PC-3 (cell line): ENCODE data around the gene MRPS24. TPM values are rescaled to one million over a fixed set of nuclear protein-coding genes. Genes with fewer than 3 reads are reported as not detected.

ENCODE experiments used
- ATAC-seq: fragments of 200-7000 bp; cut with Tn5 transposase; 2 replicates; pipeline ENCODE4 v1.9.1; 2020; ENCODE audit warnings: mild to moderate bottlenecking, moderate library complexity
- BruUV-seq: library from RNA; stranded (reverse); fragments of 400-500 nt; replicated peaks from 2 replicates; lab custom pipeline; 2021; lab: Mats Ljungman, UMichigan
- CTCF ChIA-PET: fragments of 300-600 bp; sonication (Branson Sonifier 250); formaldehyde crosslinking; loops from one replicate; lab custom pipeline; 2022; ENCODE audit warnings: antibody characterized with exemption; lab: Charles Lee
- POLR2A ChIA-PET: fragments of 300-600 bp; sonication (Branson Sonifier 250); formaldehyde crosslinking; loops from one replicate; lab custom pipeline; 2022; ENCODE audit warnings: antibody characterized with exemption; ENCODE audit not compliant: unreplicated experiment; lab: Charles Lee
- DNase-seq: peaks from one replicate; pipeline ENCODE4 v3.0.0-alpha.2; 2015
- H2AFZ ChIP-seq: fragments of 300-600 bp; sonication (generic); 2 replicates; pipeline ENCODE4 v1.6.0; 2016; ENCODE audit warnings: antibody characterized with exemption, low read length
- H3F3A ChIP-seq: fragments of 300-600 bp; sonication (generic); one replicate; pipeline ENCODE4 v1.6.0; 2017; ENCODE audit warnings: antibody characterized with exemption, low read length, control low read depth, mild to moderate bottlenecking; ENCODE audit not compliant: unreplicated experiment
- H3K27ac ChIP-seq: fragments of 300-600 bp; sonication (generic); 2 replicates; pipeline ENCODE4 v1.5.1; 2016; ENCODE audit warnings: mild to moderate bottlenecking, low read length
- H3K27me3 ChIP-seq: fragments of 300-600 bp; sonication (generic); 2 replicates; pipeline ENCODE4 v1.6.1; 2016; ENCODE audit warnings: low read length, mixed read lengths
- H3K36me3 ChIP-seq: fragments of 300-600 bp; sonication (generic); 2 replicates; pipeline ENCODE4 v1.6.1; 2016; ENCODE audit warnings: low read depth, mixed run types, low read length, mixed read lengths
- H3K4me1 ChIP-seq: fragments of 300-600 bp; sonication (generic); 2 replicates; pipeline ENCODE4 v1.5.1; 2016; ENCODE audit warnings: low read length; ENCODE audit not compliant: insufficient read depth
- H3K4me2 ChIP-seq: fragments of 300-600 bp; sonication (generic); 2 replicates; pipeline ENCODE4 v1.6.0; 2016; ENCODE audit warnings: low read length
- H3K4me3 ChIP-seq: fragments of 300-600 bp; sonication (generic); 2 replicates; pipeline ENCODE4 v1.5.1; 2016; ENCODE audit warnings: mild to moderate bottlenecking, low read length, mixed read lengths
- H3K79me2 ChIP-seq: fragments of 300-600 bp; sonication (generic); 2 replicates; pipeline ENCODE4 v1.6.1; 2017; ENCODE audit warnings: low read length, mixed read lengths
- H3K9ac ChIP-seq: fragments of 300-600 bp; sonication (generic); 2 replicates; pipeline ENCODE4 v1.6.0; 2016; ENCODE audit warnings: mild to moderate bottlenecking, low read length
- H3K9me2 ChIP-seq: fragments of 300-600 bp; sonication (generic); replicated peaks from 2 replicates; pipeline ENCODE4 v1.6.1; 2016; ENCODE audit warnings: mixed run types, low read length, mixed read lengths
- H3K9me3 ChIP-seq: fragments of 300-600 bp; sonication (generic); 2 replicates; pipeline ENCODE4 v1.6.1; 2016; ENCODE audit warnings: low read length, mixed read lengths
- H4K20me1 ChIP-seq: fragments of 300-600 bp; sonication (generic); 2 replicates; pipeline ENCODE4 v1.6.1; 2016; ENCODE audit warnings: low read length, mixed read lengths
- EZH2 ChIP-seq: fragments of 300-600 bp; sonication (generic); IDR thresholded peaks from one replicate; pipeline ENCODE4 v1.6.1; 2017; ENCODE audit warnings: antibody characterized with exemption, mild to moderate bottlenecking, low read length; ENCODE audit not compliant: unreplicated experiment
- EZH2phosphoT487 ChIP-seq: fragments of 300-600 bp; sonication (generic); IDR thresholded peaks from 2 replicates; pipeline ENCODE4 v1.6.1; 2018; ENCODE audit warnings: mild to moderate bottlenecking, antibody characterized with exemption, low read length, borderline replicate concordance
- intact Hi-C: fragments of 100-400 bp; cut with micrococcal nuclease; formaldehyde crosslinking; loops from 2 replicates; pipeline ENCODE4 v1.9.0; 2023
- total RNA-seq: library from RNA; depleted of rRNA; stranded (reverse); fragments of >200 nt; gene quantifications from 2 replicates; pipeline ENCODE4 v1.2.3, GENCODE V29; 2014
- TF ChIP-seq, protein P1 (sequence below): fragments of 300-600 bp; sonication (generic); conservative IDR thresholded peaks from 2 replicates; pipeline ENCODE4 v1.5.1; 2017; ENCODE audit warnings: antibody characterized with exemption, low read depth, mild to moderate bottlenecking, low read length

Gene MRPS24
- total RNA-seq, 1 experiment from 2014 or later = 200 TPM

- H3K4me2 ChIP-seq = no peak overlapping the region
- DNase-seq (no peak), ATAC-seq (no peak; the same call in 1 of the 2 replicates)
- H3K4me3 ChIP-seq = no peak overlapping the region
- BruUV-seq = no TSS peak
- no peak overlapping the region for H3K9ac ChIP-seq
- H2AFZ ChIP-seq = no peak overlapping the region
- H4K20me1 ChIP-seq = no peaks in the 10 kb centered on the region
- H3K27me3 ChIP-seq = no peaks in the 10 kb centered on the region
- peaks cover 10% of the 10 kb centered on the region for H3K36me3 ChIP-seq
- POLR2A ChIA-PET = no interaction called here
- no peaks in the 10 kb centered on the region for H3K9me3 ChIP-seq
- H3K4me1 ChIP-seq = no peaks in the 10 kb centered on the region
- H3K27ac ChIP-seq = no peak overlapping the region
- peaks cover 65% of the 10 kb centered on the region for H3K79me2 ChIP-seq
- intact Hi-C loops = no loop called here
- TF ChIP-seq EZH2 = no peak
- TF ChIP-seq, protein P1, sequence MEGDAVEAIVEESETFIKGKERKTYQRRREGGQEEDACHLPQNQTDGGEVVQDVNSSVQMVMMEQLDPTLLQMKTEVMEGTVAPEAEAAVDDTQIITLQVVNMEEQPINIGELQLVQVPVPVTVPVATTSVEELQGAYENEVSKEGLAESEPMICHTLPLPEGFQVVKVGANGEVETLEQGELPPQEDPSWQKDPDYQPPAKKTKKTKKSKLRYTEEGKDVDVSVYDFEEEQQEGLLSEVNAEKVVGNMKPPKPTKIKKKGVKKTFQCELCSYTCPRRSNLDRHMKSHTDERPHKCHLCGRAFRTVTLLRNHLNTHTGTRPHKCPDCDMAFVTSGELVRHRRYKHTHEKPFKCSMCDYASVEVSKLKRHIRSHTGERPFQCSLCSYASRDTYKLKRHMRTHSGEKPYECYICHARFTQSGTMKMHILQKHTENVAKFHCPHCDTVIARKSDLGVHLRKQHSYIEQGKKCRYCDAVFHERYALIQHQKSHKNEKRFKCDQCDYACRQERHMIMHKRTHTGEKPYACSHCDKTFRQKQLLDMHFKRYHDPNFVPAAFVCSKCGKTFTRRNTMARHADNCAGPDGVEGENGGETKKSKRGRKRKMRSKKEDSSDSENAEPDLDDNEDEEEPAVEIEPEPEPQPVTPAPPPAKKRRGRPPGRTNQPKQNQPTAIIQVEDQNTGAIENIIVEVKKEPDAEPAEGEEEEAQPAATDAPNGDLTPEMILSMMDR = no peak
- TF ChIP-seq EZH2phosphoT487 = no peak
- CTCF ChIA-PET = no interaction called here
- no peaks in the 10 kb centered on the region for H3F3A ChIP-seq
- no peaks in the 10 kb centered on the region for H3K9me2 ChIP-seq
Measured at GRCh38 chr7:43888993-43889945, 20.0 kb upstream of the MRPS24 start.

DNA sequence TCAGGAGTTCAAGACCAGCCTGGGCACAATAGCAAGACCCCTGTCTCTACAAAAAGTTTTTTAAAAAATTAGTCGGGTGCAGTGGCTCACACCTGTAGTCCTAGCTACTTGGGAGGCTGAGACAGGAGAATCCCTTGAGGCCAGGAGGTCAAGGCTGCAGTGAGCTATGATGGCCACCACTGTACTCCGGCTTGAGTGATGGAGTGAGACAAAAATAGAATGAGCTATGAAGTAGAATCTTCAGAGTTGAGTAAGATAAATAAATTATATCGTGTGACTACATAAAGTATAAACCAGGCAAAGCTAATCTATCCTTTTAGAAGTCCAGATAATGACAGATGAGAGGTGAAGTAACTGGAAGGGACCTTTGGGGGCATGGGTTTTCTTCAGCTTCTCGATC lies 15.3 kb upstream of the MRPS24 start:
- Histone ChIP-seq H3K9me2 (no peaks in the 10 kb centered on the region), H3K4me2 (no peak overlapping the region), H4K20me1 (no peaks in the 10 kb centered on the region), H3K4me1 (peaks cover 3% of the 10 kb centered on the region; the same call in 1 of the 2 replicates), H3K27me3 (no peaks in the 10 kb centered on the region), H2AFZ (no peak overlapping the region), H3K79me2 (peaks cover 22% of the 10 kb centered on the region), H3K9ac (no peak overlapping the region), H3K36me3 (peaks cover 29% of the 10 kb centered on the region), H3K27ac (no peak overlapping the region), H3F3A (no peaks in the 10 kb centered on the region), H3K9me3 (no peaks in the 10 kb centered on the region), H3K4me3 (no peak overlapping the region)
- no peak for TF ChIP-seq EZH2phosphoT487
- TF ChIP-seq EZH2 = no peak
- TF ChIP-seq, protein P1 = no peak
- ChIA-PET CTCF (no interaction called here), POLR2A (interaction anchor here (0.6 kb wide), 2 partner anchors 11 to 256 kb away, joined by 3 read pairs; no protein-coding TSS in a partner anchor)
- intact Hi-C loops = no loop called here
- BruUV-seq = no TSS peak
- ATAC-seq (no peak), DNase-seq (no peak)

DNA sequence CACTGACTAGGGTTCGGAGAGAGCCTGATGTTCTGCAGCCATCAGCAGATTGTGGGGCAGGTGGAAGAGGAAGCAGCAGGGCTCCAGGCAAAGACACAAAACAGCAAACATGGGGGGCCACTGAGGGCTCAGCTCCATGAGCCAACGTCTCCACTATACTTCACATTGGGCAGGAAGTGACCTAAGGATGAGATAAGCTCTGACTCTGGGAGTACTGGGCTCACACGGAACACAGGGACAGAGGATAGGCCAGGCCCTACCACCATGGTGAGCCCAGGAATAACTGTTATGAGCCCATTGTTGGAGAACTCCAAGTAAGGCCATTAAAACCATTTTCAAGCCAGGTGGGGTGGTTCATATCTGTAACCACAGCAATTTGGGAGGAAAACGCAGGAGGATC lies 14.9 kb upstream of the MRPS24 start:
- Histone ChIP-seq H3K4me2 (no peak overlapping the region), H3K9me2 (no peaks in the 10 kb centered on the region), H3K4me3 (no peak overlapping the region), H3K4me1 (peaks cover 4% of the 10 kb centered on the region; the same call in 1 of the 2 replicates), H3F3A (no peaks in the 10 kb centered on the region), H3K9me3 (no peaks in the 10 kb centered on the region), H4K20me1 (no peaks in the 10 kb centered on the region), H3K36me3 (peaks cover 29% of the 10 kb centered on the region), H3K27me3 (no peaks in the 10 kb centered on the region), H3K9ac (no peak overlapping the region), H3K79me2 (peaks cover 18% of the 10 kb centered on the region), H3K27ac (no peak overlapping the region), H2AFZ (no peak overlapping the region)
- BruUV-seq = no TSS peak
- no peak for ATAC-seq
- CTCF ChIA-PET = no interaction called here
- POLR2A ChIA-PET = interaction anchor here (0.6 kb wide), 1 partner anchor 256 kb away, joined by 3 read pairs; no protein-coding TSS in a partner anchor
- TF ChIP-seq, protein P1 = no peak
- TF ChIP-seq EZH2phosphoT487 (no peak), EZH2 (no peak)
- intact Hi-C loops = no loop called here
- DNase-seq = no peak
